GM12878 (cell line): ENCODE results near the gene KIDINS220. TPM values are rescaled to one million over a fixed set of nuclear protein-coding genes. Genes with fewer than 3 reads are reported as not detected.

ENCODE experiments used
- ATAC-seq: fragments of 200-7000 bp; cut with Tn5 transposase; 3 replicates; pipeline ENCODE4 v1.9.1; 2020; ENCODE audit warnings: mild to moderate bottlenecking, moderate library complexity
- BruUV-seq: library from RNA; stranded (reverse); fragments of 400-500 nt; replicated peaks from 2 replicates; lab custom pipeline; 2021; lab: Mats Ljungman, UMichigan
- CTCF ChIA-PET: fragments of 300-600 bp; sonication (Branson Sonifier 250); formaldehyde crosslinking; extraction: SDS; loops from one replicate; lab custom pipeline; 2021; ENCODE audit warnings: inconsistent platforms; lab: Yijun Ruan, JAX
- POLR2A ChIA-PET: fragments of 350-600 bp; formaldehyde crosslinking; extraction: SDS; loops from one replicate; lab custom pipeline; 2021; ENCODE audit warnings: inconsistent platforms; lab: Charles Lee
- RAD21 ChIA-PET: fragments of 300-600 bp; sonication (Branson Sonifier 250); formaldehyde crosslinking; loops from one replicate; lab custom pipeline; 2023; ENCODE audit warnings: antibody characterized with exemption; ENCODE audit not compliant: unreplicated experiment; lab: Charles Lee
- SMC1A ChIA-PET: fragments of 300-600 bp; sonication (Branson Sonifier 250); formaldehyde crosslinking; loops from one replicate; lab custom pipeline; 2023; ENCODE audit not compliant: unreplicated experiment, uncharacterized antibody; lab: Charles Lee
- DNase-seq: peaks from one replicate; pipeline ENCODE4 v3.0.0-alpha.2; 2011; ENCODE audit warnings: low read depth, low spot score
- FAIRE-seq: peaks from 3 replicates; lab custom pipeline; 2011; peaks lifted over from hg19 to GRCh38; lab: Jason Lieb, UNC
- H2AFZ ChIP-seq: 2 replicates; pipeline ENCODE4 v1.6.0; 2011; ENCODE audit warnings: low read depth, low read length, control low read depth; ENCODE audit not compliant: control insufficient read depth
- H3K27ac ChIP-seq: 2 replicates; pipeline ENCODE4 v1.5.1; 2011; ENCODE audit warnings: control low read depth; ENCODE audit not compliant: control insufficient read depth, insufficient read depth
- H3K27me3 ChIP-seq, 2 experiments: replicated peaks in 1 of 2; 2 replicates each; pipeline versions ENCODE4 v1.6.0 to v1.6.1; 2011; ENCODE audit warnings: low read length in 1 of 2; ENCODE audit not compliant: control insufficient read depth in 2 of 2, insufficient read depth in 2 of 2
- H3K36me3 ChIP-seq, 2 experiments: 2 replicates each; pipeline ENCODE4 v1.5.1; 2011; ENCODE audit warnings: low read length in 1 of 2; ENCODE audit not compliant: control insufficient read depth in 2 of 2, insufficient read depth in 2 of 2
- H3K4me1 ChIP-seq: 2 replicates; pipeline ENCODE4 v1.6.1; 2011; ENCODE audit warnings: mild to moderate bottlenecking, low read length, moderate library complexity, mixed read lengths; ENCODE audit not compliant: control insufficient read depth, insufficient read depth
- H3K4me2 ChIP-seq: 2 replicates; pipeline ENCODE4 v1.6.0; 2011; ENCODE audit warnings: control low read depth; ENCODE audit not compliant: control insufficient read depth, insufficient read depth
- H3K4me3 ChIP-seq: fragments of 200-600 bp; sonication (generic); 2 replicates; pipeline ENCODE4 v1.5.1; 2016
- H3K79me2 ChIP-seq: 2 replicates; pipeline ENCODE4 v1.6.0; 2011; ENCODE audit warnings: low read length; ENCODE audit not compliant: control insufficient read depth, insufficient read depth
- H3K9ac ChIP-seq: 2 replicates; pipeline ENCODE4 v1.8.0; 2011; ENCODE audit warnings: low read length, control low read depth, mixed read lengths; ENCODE audit not compliant: control insufficient read depth, insufficient read depth
- H3K9me3 ChIP-seq: replicated peaks from 3 replicates; pipeline ENCODE4 v1.5.1; 2011; ENCODE audit warnings: mild to moderate bottlenecking, low read length; ENCODE audit not compliant: control insufficient read depth, insufficient read depth
- H4K20me1 ChIP-seq: 2 replicates; pipeline ENCODE4 v1.6.0; 2011; ENCODE audit not compliant: control insufficient read depth, insufficient read depth
- ASH2L ChIP-seq: fragments of 300-600, 200-600 bp; sonication (generic); IDR thresholded peaks from 2 replicates; pipeline ENCODE4 v1.6.1; 2017; ENCODE audit warnings: low read depth, mild to moderate bottlenecking, borderline replicate concordance
- CUX1 ChIP-seq: IDR thresholded peaks from 2 replicates; pipeline ENCODE4 v1.6.1; 2012; ENCODE audit warnings: improper control_type of control experiment, low read depth, low read length; ENCODE audit not compliant: insufficient replicate concordance
- ESRRA ChIP-seq: IDR thresholded peaks from 2 replicates; pipeline ENCODE4 v1.6.1; 2012; ENCODE audit warnings: mild to moderate bottlenecking, low read length, improper control_type of control experiment
- IKZF1 ChIP-seq: fragments of 450-650 bp; conservative IDR thresholded peaks from 2 replicates; pipeline ENCODE4 v1.6.1; 2017; ENCODE audit warnings: antibody characterized with exemption, mild to moderate bottlenecking
- LARP7 ChIP-seq: fragments of 450-650 bp; IDR thresholded peaks from 2 replicates; pipeline ENCODE4 v1.6.1; 2017; ENCODE audit warnings: mild to moderate bottlenecking
- NFYA ChIP-seq: IDR thresholded peaks from 2 replicates; pipeline ENCODE4 v1.6.1; 2011; ENCODE audit warnings: low read depth, mild to moderate bottlenecking, low read length, improper control_type of control experiment, borderline replicate concordance
- WGBS: methylation state at CpG from one replicate; pipeline ENCODE4 v1.1.6; 2016; ENCODE audit warnings: low lambda C conversion rate; ENCODE audit not compliant: insufficient replicate concordance, insufficient coverage; ENCODE audit errors: missing lambda C conversion rate; 5-methylcytosine and 5-hydroxymethylcytosine counted together
- in situ Hi-C: fragments of 300-500 bp; cut with MboI; formaldehyde crosslinking; loops from 9 replicates; pipeline ENCODE4 v1.14.3; 2018; ENCODE audit warnings: mixed read lengths
- intact Hi-C: fragments of 100-400 bp; cut with micrococcal nuclease; formaldehyde crosslinking; loops from one replicate; pipeline ENCODE4 v1.14.2; 2022; ENCODE audit not compliant: unreplicated experiment
- polyA plus RNA-seq, 11 experiments: library from polyadenylated mRNA; depleted of rRNA in 4 of 11; unstranded in 6 of 11; stranded (reverse) in 5 of 11; fragments of >200 nt; fragmentation: Nextera tagmentation in 4 of 11; fragmentation: Illumina TruSeq in 1 of 11; extraction: Ambion mirVana in 4 of 11; extraction: Trizol in 1 of 11; gene quantifications; 1 replicate in 1 of 11; 2 replicates in 10 of 11; pipeline versions ENCODE4 v1.2.1 to v1.2.3, GENCODE V29; 2011 to 2016; ENCODE audit warnings: inconsistent platforms in 2 of 11, missing spikeins in 2 of 11, low read depth in 1 of 11
- total RNA-seq, 4 experiments: library from RNA; depleted of rRNA in 3 of 4; stranded (reverse); fragments of >200 nt in 3 of 4; fragmentation: Illumina TruSeq in 1 of 4; extraction: Trizol in 1 of 4; gene quantifications; 2 replicates each; pipeline versions ENCODE4 v1.2.1 to v1.2.3, GENCODE V29; 2013 to 2021
- TF ChIP-seq, protein P1 (sequence below): IDR thresholded peaks from 2 replicates; pipeline ENCODE4 v1.6.1; 2012; ENCODE audit warnings: low read depth, low read length, improper control_type of control experiment

The KIDINS220 gene
- total and polyA plus RNA-seq, 10 of the 15 experiments (the other 5 are each of a cell fraction or from before 2014, with no cell fraction given), result 6.0 to 31.2 (median 16.0) TPM

- Histone ChIP-seq H3K27ac (no peak overlapping the region), H3K36me3 (peaks cover 0 to 6% of the 10 kb centered on the region in 2 experiments; a peak in 1 of 4 replicates), H3K9me3 (no peaks in the 10 kb centered on the region), H3K9ac (no peak overlapping the region), H3K27me3 (no peaks in the 10 kb centered on the region), H4K20me1 (peaks cover 3% of the 10 kb centered on the region; the same call in 1 of the 2 replicates), H3K79me2 (no peaks in the 10 kb centered on the region; the same call in none of the 2 replicates), H2AFZ (no peak overlapping the region), H3K4me3 (no peak overlapping the region), H3K4me2 (no peak overlapping the region), H3K4me1 (no peaks in the 10 kb centered on the region)
- ChIA-PET POLR2A (no interaction called here), SMC1A (interaction anchor here (1.4 kb wide), 1 partner anchor 11 kb away, joined by 5 read pairs; no protein-coding TSS in a partner anchor), RAD21 (no interaction called here), CTCF (interaction anchor here (0.8 to 1.4 kb wide), 2 partner anchors 8 to 316 kb away, joined by 3 to 5 read pairs; no protein-coding TSS in a partner anchor)
- in situ Hi-C loops (no loop called here), intact Hi-C loops (no loop called here)
- FAIRE-seq (no peak), DNase-seq (no peak), ATAC-seq (no peak)
- TF ChIP-seq IKZF1 (no peak), NFYA (no peak), ESRRA (no peak), CUX1 (no peak), LARP7 (no peak), ASH2L (no peak)
- TF ChIP-seq, protein P1, sequence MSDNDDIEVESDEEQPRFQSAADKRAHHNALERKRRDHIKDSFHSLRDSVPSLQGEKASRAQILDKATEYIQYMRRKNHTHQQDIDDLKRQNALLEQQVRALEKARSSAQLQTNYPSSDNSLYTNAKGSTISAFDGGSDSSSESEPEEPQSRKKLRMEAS, result no peak
- BruUV-seq, result no TSS peak
- 100% methylated on average over 2 of the region's 2 CpGs for WGBS
These were observed 9.7 kb downstream of the KIDINS220 start for GRCh38 chr2:8827729-8828128.
